Choroid plexus epithelial cell (primary cell): ENCODE measurements around the gene EIF2S2.

ENCODE experiments used
- DNase-seq: peaks from one replicate; pipeline ENCODE4 v3.0.0-alpha.2; 2010; ENCODE audit warnings: low read depth
- H3K4me3 ChIP-seq: 2 replicates; pipeline ENCODE4 v1.5.1; 2011; ENCODE audit warnings: low read depth, mild to moderate bottlenecking, control low read depth, low read length, moderate library complexity
- TF ChIP-seq, protein P1 (sequence below): conservative IDR thresholded peaks from 2 replicates; pipeline ENCODE4 v1.5.1; 2011; ENCODE audit warnings: low read depth, mild to moderate bottlenecking, control low read depth, inconsistent platforms, low read length, moderate library complexity

Gene EIF2S2

DNA sequence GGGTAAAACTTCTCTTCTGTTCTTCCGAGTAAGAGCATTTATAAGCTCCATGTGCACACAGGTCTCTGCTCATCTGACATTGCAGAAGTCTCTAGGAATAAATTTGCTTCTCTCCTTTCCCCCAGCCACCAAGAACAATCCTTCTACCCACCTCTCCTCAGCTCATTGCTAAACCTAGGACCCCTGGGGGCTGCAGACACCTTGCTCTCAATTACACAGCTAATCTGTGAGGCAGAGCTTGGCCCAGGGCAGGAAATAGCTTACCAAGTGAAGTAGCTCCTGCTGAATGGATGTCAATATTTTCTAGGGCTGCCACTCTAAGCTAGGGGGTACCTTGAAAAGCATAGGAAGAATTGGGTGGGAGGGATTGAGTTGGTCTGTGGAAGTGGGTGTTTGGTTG, 44.0 kb downstream of the EIF2S2 start:
- H3K4me3 ChIP-seq: no peak overlapping the region
- TF ChIP-seq, protein P1, sequence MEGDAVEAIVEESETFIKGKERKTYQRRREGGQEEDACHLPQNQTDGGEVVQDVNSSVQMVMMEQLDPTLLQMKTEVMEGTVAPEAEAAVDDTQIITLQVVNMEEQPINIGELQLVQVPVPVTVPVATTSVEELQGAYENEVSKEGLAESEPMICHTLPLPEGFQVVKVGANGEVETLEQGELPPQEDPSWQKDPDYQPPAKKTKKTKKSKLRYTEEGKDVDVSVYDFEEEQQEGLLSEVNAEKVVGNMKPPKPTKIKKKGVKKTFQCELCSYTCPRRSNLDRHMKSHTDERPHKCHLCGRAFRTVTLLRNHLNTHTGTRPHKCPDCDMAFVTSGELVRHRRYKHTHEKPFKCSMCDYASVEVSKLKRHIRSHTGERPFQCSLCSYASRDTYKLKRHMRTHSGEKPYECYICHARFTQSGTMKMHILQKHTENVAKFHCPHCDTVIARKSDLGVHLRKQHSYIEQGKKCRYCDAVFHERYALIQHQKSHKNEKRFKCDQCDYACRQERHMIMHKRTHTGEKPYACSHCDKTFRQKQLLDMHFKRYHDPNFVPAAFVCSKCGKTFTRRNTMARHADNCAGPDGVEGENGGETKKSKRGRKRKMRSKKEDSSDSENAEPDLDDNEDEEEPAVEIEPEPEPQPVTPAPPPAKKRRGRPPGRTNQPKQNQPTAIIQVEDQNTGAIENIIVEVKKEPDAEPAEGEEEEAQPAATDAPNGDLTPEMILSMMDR: no peak
- DNase-seq: no peak

DNA sequence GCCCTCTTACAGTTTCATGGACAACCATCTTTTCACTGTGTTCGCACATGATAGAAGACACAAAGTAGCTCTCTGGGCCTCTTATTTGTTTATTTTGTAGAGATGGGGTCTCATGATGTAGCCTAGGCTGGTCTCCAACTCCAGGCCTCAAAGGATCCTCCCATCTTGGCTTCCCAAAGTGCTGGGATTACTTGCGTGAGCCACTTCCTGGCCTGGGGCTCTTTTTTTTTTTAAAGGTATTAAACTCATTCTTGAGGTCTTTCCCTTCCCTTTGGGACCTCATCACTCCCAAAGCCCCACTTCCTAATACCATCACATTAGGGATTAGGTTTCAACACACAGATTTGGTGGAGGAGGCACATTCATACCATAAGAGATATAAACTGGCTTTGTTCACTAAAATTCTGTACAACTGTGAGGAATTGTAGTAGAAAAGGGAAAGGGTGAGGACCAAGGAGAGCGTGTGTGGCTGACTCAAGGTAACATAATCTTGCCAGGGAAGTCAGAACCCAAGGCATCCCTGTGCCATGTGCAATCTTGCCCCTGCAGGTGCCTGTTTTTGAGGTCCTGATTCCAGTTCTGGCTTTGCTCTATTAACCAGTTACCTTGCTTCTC, 45.5 kb downstream of the EIF2S2 start:
- DNase-seq: no peak
- no peak overlapping the region for H3K4me3 ChIP-seq
- TF ChIP-seq, protein P1: no peak

DNA sequence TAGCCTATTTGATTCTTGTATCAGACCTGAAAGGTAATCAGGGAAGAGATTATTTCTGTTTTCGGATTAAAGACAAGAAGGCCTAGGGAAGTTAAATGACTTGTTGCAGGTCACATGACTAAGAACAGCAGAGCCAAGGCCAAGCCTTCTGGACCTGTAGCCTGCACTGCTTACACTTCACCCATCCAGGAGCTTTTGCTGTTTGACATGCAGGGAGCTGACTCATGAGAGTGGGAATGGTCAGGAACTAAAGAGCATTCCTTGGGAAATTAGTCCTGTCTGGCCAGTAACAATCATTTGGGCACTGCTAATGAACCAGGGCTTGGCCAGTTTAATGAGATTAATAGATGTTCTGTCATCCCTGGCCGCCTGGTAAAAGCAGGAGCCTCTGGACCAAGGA, 46.8 kb downstream of the EIF2S2 start:
- TF ChIP-seq, protein P1: no peak
- DNase-seq: peak; percentile 55
- H3K4me3 ChIP-seq: no peak overlapping the region

DNA sequence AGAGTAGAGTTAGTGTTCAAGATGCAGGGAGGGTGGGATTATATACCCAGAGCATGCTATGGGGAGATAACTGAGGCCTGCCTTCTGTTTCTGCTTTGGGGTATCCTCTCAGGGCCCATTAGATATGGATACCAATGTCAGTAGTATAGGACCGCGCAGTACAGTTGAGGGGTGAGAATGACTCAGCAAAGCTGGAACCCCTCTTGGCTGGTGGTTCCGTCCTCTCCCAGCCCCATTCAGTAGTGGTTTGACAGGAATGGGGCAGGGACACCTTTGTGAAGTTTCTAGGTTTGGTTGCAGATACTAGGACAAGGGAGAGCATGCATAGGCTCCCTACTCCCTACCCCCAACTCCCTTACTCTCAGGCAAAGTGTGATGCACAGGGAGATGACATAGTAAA, 47.8 kb downstream of the EIF2S2 start:
- TF ChIP-seq, protein P1: no peak
- DNase-seq: no peak
- H3K4me3 ChIP-seq: no peak overlapping the region

DNA sequence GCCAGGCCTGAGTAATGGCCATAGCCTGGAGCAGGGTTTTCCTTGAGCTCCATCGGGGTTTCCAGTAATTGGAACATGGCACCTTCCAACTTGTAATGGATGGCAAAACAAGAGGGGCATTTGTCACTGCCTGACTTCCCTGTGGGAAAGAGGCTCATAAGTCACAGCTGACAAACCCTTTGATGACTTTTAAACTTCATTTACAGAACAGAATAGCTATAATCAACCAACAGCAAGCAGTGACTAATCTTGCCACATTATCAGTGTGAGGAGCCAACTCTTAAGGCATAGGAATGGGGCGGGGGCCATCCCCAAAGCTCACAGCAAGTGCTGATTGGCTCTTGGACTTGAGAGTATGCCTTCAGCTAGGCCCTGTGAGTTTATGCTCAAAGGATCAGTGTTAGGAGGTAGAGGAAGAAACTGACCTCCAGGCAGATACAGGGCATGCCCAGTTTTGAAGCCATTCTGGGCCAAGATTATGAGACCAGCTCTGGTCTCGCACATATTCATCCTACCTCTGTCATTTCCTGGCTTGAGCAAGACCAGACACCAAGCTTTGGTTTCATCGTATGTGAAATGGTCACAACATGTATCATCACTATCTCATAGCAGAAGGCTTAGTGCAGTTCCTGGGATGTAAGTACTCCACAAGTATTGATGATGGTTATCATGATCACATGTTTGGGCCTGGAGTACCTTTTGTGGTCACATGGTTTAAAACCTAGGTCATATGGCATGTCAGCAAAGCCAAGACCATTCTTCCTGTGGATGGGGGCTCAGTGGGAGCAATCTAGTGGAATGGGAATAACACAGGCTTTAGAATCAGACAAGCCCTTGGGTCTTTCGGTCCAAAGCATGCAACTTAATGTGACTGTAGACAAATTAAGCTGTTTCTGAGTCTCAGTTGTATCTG, 49.2 kb downstream of the EIF2S2 start:
- no peak for DNase-seq
- TF ChIP-seq, protein P1: no peak
- no peak overlapping the region for H3K4me3 ChIP-seq

DNA sequence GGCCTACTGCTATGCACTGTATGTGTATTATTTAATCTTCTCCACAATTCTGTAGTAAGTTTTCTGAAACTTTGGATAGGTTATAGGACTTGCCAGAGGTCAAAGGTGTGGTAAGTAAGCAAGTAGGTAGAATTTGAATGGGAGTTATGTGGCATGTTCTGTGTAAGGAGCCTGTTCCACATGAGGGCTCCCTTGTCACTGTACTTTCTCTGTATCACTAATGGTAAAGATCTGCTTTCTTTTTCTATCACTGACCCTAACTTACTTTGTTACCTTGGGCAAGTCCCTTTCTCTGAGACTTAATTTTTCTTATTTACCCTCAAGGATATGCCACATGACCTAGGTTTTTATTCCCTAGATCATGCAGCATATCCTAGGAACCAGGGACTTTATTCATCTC, 50.3 kb downstream of the EIF2S2 start:
- H3K4me3 ChIP-seq: no peak overlapping the region
- TF ChIP-seq, protein P1: no peak
- no peak for DNase-seq
